ENCODE measurements around the gene TBC1D2B.

Gene TBC1D2B

GRCh38 chr15:78071383-78071782, 6.1 kb downstream of the TBC1D2B start:
- DNase-seq, result no peak

GRCh38 chr15:78070049-78070700, 7.3 kb downstream of the TBC1D2B start:
- no peak for DNase-seq

- no peak for DNase-seq
These were observed 8.0 kb downstream of the TBC1D2B start for GRCh38 chr15:78069462-78070029.

GRCh38 chr15:78069052-78069414, 8.5 kb downstream of the TBC1D2B start:
- no peak for DNase-seq

GRCh38 chr15:78067328-78068228, 9.9 kb downstream of the TBC1D2B start:
- DNase-seq, result no peak

GRCh38 chr15:78065973-78066946, 11.3 kb downstream of the TBC1D2B start:
- no peak for DNase-seq

- DNase-seq, result peak; percentile 45
These were observed 12.1 kb downstream of the TBC1D2B start for GRCh38 chr15:78065284-78065872.

- DNase-seq, result no peak
These were observed 13.0 kb downstream of the TBC1D2B start for GRCh38 chr15:78064544-78064943.

- DNase-seq, result no peak
These were observed 13.5 kb downstream of the TBC1D2B start for GRCh38 chr15:78063970-78064385.

GRCh38 chr15:78063217-78063616, 14.3 kb downstream of the TBC1D2B start:
- DNase-seq, result no peak

GRCh38 chr15:78061963-78062427, 15.5 kb downstream of the TBC1D2B start:
- DNase-seq, result peak; percentile 61

- DNase-seq, result no peak
These were observed 17.3 kb downstream of the TBC1D2B start for GRCh38 chr15:78060232-78060631.

GRCh38 chr15:78059110-78059839, 18.2 kb downstream of the TBC1D2B start:
- no peak for DNase-seq

- no peak for DNase-seq
These were observed 19.0 kb downstream of the TBC1D2B start for GRCh38 chr15:78058401-78058935.

GRCh38 chr15:78057803-78058202, 19.7 kb downstream of the TBC1D2B start:
- no peak for DNase-seq

GRCh38 chr15:78056714-78057269, 20.7 kb downstream of the TBC1D2B start:
- DNase-seq, result peak; percentile 81

- peak; percentile 33 for DNase-seq
These were observed 21.4 kb downstream of the TBC1D2B start for GRCh38 chr15:78055919-78056713.

- no peak for DNase-seq
These were observed 22.5 kb downstream of the TBC1D2B start for GRCh38 chr15:78054966-78055365.

GRCh38 chr15:78054518-78054917, 23.0 kb downstream of the TBC1D2B start:
- DNase-seq, result no peak

GRCh38 chr15:78052545-78052944, 25.0 kb downstream of the TBC1D2B start:
- no peak for DNase-seq

All from RPMI8226 (cell line).